ENCODE results near the gene CSNK2B.

The CSNK2B gene

DNA sequence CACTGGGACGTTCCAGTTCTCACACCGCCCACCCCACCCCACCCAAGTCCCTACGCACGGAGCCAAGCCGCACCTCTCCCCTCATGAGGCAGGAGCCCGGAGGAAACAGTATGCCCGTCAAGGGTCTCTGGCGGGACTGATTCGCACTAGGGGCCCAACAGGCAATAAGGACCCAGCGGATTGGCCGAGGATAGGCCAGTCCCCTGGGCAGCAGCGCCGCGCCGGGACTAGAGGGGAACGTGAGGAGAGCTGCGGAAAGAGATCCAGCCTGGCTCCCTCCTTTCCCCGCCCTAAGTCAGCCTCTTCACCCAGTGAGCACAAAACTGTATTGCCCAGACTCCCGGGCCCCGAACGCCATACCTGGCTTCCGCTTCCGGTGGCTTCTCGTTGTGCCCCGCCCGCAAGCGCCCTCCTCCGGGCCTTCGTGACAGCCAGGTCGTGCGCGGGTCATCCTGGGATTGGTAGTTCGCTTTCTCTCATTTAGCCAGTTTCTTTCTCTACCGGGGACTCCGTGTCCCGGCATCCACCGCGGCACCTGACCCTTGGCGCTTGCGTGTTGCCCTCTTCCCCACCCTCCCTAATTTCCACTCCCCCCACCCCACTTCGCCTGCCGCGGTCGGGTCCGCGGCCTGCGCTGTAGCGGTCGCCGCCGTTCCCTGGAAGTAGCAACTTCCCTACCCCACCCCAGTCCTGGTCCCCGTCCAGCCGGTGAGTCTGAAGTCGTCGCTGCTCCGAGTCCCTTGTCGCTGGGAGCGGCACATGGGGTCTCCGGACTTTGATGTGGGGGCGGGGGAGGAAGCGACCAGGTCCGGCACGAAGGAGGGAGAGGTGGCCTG lies at the start of gene CSNK2B:
CSNK2B (plus strand) TSS at position 580 of the 836 bp plus-strand sequence. CDS start 752 bp downstream, outside the sequence.
- peak; percentile 97 for DNase-seq

DNA sequence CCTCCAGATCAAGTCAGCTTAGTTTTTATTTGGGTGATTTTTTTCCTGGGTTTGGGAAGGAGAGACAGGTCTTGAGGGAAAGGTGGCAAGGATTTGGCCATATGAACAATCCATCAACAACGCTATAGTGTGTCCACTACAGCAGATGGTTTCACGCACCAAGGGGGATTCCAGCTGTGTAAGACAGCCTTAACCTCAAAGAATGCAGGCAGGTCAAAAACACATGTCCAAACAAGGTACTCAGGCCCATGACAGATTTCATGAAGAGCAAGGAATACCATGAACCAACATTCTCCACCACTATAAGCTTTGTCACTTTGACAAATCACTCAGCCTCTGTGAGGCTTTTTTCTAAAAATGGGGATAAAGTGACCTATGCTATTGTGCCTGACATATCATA lies 48.9 kb upstream of the CSNK2B start:
- no peak for DNase-seq

DNA sequence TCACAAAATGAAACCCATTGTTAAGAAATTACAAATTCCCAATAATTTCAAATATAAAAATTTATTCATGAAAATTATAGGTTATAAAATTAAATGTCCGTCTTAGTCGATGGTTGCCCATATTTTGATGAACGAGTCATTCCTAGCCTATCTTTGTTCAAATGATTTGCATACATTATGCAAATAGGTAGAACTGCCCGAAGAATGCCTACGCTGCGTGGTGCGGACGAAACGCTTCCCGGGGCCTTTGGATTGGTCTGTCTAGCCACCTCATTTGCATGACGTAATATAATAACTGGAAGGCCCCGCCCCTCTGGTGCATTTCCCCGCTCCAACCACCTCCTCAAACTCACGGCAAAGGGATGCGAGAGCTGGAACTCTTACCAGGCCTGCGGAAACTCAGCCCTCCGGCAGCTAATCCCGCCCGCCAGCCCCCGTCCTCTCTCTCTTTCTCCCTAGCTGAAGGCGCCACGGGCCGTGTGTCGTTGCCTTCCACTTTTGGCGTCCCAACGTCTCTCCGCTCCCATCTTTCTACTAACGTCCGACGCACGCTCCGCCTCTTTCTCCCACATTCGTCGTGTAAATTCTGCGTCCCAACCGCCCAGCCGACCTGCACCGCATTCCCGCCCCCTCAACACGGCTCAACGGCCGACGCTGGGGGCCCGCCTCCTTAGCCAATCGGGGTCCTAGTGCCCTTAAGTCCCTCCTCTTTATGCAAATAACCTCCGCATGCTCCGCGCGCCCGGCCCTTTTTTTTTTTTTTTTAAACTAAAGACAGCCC lies 45.9 kb upstream of the CSNK2B start:
- peak; percentile 99 for DNase-seq

DNA sequence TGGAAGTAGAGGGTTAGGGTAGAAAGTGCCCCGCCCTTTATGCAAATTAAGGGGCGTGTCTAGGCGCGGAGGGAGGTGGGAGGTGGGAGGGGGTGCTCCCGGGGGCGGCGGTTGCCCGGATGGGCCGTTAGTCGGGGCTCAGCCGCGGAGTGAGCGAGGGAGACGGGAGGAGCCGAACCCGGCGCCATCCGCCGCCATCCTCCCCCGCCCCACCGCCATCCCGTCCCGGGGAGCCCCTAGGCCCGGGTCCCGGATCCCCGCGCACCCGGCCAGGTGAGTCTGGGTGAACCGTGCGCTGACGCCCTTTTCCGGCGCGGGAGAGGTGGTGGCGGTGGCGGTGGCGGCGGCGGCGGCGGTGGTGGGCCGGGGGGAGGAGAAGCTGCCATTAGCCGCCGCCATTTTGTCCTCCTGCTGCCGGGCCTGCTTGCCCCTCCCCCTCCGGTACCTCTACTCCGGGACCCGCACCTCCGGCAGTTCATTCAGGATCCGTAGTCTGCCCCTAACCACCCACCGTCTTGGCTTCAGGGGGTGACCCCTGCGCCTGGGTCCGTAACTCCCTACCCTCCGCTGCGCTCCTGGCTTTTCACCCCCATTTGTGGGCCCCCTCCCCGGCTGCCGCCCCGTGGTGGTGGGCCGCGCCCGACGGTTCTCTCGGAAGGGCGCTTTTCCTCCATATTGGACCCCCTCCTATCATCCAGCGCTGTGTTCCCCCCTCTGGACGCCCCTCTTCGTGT lies 45.1 kb upstream of the CSNK2B start, which contains the start of gene PRRC2A:
PRRC2A (plus strand) TSS at position 130 of the 734 bp plus-strand sequence. CDS start 2,075 bp downstream, outside the sequence.
- DNase-seq, result no peak

DNA sequence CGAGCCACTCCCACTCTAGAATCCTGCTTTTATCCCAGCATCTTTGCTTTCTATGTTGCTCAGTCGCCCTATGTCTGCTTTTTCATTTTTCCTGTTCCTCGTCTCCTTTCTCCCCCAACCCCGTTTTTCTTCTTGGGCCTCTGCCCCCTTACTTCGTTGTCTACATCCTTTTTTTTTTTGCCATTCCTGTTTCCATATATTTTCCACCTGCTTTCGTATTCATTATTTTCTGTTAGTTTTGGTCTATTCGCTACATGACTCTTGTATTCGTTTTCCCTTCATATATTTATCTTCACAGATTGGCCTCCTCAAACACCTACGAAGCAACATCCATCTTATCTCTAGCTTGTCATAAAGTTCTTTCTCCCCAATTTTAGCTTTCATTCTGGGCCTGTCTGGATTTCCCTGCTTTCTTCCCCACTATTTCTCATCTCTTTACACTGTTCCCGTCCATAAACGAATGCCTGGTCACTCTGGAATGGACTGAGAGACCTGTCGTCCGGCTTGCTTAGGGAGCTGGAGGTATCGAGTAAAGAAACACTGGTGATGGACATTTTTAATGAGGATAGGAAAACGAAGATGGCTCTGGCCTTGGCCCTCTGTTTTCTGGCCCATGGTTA lies 44.5 kb upstream of the CSNK2B start:
- no peak for DNase-seq

DNA sequence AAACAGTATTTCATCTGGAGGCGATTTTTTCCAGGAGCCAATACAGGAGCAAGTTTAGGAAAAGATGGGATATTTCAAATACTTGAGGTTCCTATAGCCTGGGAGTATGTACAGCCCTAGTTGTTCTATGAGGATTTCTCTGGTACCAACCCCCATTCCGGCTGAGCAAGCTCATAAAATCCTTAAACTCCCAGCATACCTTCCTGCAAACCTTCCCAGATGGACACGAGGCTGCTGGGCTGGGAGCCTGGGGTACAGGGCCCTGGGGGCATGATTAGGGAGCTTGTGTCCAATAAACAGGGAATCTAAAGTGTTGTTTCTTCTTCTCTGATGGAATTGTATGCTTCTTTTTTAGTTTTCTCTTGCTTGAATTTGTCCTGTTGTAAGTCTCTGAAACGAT lies 43.9 kb upstream of the CSNK2B start:
- no peak for DNase-seq

DNA sequence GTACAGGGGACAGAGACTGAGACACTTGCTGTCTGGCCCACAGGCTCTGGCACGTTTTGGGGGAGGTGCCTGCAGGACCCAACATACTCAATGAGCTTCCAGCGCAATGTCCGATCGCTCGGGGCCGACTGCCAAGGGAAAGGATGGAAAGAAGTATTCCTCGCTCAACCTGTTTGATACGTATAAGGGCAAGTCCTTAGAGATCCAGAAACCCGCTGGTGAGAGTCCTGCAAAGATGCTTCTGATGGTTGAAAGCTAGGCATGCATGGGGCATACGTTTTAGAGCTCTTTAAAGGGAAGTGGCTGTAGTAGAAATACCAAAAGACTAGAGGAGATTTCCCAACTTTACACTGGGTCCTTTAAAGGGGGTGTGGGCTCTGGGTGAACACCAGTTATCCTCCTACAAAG lies 43.2 kb upstream of the CSNK2B start:
- DNase-seq, result no peak

DNA sequence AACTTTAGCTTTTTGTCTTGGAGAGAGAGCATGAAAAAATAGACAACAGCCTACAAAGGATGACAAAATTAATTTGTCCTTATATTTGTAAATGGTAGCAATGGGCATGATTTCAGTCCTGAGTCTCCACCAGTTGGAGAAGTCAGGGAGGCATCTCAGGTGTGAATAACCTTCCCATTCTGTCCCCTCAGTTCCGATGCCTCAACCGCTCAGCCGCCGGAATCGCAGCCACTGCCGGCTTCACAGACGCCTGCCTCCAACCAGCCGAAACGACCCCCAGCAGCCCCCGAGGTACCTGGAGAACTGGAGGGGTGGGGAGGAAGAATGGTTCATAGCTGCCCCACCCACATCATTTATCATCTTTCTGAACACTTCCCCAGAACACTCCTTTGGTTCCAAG lies 41.8 kb upstream of the CSNK2B start:
- no peak for DNase-seq

DNA sequence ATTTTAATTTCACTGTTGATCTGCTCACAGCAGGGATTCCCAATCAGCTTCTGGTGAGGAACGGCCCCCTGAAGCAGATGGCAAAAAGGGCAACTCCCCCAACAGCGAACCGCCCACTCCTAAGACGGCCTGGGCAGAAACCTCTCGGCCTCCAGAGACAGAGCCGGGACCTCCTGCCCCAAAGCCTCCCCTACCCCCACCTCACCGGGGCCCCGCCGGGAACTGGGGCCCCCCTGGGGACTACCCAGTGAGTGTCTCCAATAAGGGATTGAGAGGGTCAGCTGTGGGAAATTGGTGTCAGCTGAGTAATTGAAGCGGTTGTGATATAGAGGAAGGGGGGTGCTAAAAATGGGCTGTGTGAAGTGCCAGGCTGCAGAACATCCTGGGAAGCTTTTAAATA lies 38.9 kb upstream of the CSNK2B start:
- no peak for DNase-seq

DNA sequence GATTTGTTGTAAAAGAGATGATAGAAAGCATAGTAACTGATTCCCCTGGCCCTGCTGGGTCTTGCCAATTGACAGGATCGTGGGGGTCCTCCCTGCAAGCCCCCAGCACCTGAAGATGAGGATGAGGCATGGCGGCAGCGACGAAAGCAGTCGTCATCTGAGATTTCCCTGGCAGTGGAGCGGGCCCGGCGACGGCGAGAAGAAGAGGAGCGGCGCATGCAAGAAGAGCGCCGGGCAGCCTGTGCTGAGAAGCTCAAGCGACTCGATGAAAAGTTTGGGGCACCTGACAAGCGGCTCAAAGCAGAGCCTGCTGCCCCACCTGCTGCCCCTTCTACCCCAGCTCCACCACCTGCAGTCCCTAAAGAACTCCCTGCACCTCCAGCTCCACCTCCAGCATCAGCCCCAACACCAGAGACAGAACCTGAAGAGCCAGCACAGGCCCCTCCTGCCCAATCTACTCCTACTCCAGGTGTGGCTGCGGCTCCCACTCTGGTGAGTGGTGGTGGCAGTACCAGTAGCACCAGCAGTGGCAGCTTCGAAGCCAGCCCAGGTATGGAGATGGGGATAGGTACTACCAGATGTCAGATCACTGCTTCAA lies 38.1 kb upstream of the CSNK2B start:
- DNase-seq, result no peak

DNA sequence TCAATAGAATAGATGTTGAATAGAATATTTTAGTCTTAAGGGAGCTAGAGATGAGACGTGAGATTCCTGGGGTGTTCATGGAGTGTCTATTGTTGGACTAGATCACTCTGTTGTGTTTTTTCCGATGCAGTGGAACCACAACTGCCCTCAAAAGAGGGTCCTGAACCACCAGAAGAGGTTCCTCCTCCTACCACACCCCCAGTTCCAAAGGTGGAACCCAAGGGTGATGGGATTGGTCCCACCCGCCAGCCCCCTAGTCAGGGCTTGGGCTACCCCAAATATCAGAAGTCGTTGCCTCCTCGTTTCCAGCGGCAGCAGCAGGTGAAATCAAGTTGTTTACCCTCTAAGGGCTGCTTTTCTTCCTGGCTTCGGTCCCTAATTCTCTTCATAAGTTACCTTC lies 36.9 kb upstream of the CSNK2B start:
- DNase-seq, result no peak

DNA sequence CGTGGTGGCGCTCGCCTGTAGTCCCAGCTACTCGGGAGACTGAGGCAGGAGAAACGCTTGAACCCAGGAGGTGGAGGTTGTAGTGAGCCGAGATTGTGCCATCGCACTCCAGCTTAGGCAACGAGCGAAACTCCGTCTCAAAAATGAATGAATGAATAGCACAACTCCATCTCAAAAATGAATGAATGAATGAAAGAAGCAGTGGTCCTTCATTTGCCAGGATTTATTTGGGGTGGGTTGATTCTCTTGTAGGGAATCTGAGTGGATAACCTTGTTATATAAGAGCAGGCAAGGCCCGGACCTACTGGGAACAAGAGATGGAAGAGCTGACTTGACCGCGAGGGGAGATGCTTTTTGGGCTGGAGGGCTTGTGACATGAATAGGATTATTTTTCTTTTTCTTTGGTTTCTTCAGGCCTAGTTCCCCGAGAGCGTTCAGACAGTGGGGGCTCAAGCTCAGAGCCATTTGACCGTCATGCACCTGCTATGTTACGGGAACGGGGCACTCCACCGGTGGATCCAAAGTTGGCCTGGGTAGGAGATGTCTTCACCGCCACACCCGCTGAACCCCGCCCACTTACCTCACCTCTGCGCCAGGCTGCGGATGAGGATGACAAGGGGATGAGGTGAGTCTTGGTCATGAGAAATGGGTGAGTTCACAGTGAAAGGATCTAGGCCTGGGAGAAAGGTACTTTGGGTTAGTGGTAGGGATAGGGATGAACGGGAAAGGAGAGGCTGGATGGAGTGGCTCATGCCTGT lies 35.5 kb upstream of the CSNK2B start:
- no peak for DNase-seq

DNA sequence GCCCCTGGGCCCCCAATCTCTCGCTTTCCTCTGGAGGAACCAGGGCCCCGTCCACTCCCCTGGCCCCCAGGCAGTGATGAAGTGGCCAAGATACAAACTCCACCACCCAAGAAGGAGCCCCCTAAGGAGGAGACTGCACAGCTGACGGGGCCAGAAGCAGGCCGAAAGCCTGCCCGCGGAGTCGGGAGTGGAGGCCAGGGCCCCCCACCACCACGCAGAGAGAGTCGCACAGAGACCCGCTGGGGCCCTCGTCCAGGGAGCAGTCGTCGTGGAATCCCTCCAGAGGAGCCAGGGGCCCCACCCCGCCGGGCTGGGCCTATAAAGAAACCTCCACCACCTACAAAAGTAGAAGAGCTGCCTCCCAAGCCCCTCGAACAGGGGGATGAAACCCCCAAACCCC lies 34.7 kb upstream of the CSNK2B start:
- DNase-seq, result no peak

DNA sequence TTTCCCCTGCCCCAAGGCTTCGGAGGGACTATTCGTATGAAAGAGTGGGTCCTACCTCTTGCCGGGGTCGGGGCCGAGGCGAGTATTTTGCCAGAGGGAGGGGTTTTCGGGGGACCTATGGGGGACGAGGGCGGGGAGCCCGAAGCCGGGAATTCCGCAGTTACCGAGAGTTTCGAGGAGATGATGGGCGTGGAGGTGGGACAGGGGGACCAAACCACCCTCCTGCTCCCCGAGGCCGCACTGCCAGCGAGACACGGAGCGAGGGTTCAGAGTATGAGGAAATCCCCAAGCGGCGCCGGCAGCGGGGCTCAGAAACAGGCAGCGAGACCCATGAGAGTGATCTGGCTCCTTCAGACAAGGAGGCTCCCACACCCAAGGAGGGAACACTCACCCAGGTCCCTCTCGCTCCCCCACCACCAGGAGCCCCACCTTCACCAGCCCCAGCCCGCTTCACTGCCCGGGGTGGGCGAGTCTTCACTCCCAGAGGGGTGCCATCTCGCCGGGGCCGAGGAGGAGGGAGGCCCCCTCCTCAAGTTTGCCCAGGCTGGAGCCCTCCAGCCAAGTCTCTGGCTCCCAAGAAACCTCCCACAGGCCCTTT lies 34.1 kb upstream of the CSNK2B start:
- DNase-seq, result no peak

DNA sequence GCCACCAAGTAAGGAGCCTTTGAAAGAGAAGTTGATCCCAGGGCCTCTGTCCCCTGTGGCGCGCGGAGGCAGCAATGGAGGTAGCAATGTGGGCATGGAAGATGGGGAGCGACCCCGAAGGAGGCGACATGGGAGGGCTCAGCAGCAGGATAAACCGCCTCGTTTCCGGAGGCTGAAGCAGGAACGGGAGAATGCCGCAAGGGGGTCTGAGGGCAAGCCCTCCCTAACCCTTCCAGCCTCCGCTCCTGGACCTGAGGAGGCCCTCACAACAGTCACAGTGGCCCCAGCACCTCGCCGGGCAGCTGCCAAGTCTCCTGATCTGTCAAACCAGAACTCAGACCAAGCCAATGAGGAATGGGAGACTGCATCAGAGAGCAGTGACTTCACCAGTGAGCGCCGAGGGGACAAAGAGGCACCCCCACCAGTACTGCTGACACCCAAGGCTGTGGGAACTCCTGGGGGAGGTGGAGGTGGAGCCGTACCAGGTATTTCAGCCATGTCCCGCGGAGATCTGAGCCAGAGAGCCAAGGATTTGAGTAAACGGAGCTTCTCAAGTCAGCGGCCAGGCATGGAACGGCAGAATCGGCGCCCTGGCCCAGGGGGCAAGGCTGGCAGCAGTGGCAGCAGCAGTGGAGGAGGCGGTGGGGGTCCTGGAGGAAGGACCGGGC lies 33.5 kb upstream of the CSNK2B start:
- DNase-seq, result no peak

DNA sequence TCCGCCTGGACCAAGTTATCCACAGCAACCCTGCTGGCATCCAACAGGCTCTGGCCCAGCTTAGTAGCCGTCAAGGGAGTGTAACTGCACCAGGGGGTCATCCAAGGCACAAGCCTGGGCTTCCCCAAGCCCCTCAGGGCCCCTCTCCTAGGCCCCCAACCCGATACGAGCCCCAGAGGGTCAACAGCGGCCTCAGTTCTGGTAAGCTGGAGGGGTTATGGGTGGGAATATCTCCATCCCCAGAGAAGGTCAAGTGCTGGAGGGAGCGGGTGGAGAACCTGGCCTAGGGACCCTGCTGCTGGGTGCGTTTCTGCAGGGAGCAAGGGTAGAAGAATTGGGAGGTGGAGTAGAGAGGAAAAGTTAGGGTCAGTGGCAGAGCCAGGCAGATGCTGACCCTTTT lies 32.4 kb upstream of the CSNK2B start:
- no peak for DNase-seq

DNA sequence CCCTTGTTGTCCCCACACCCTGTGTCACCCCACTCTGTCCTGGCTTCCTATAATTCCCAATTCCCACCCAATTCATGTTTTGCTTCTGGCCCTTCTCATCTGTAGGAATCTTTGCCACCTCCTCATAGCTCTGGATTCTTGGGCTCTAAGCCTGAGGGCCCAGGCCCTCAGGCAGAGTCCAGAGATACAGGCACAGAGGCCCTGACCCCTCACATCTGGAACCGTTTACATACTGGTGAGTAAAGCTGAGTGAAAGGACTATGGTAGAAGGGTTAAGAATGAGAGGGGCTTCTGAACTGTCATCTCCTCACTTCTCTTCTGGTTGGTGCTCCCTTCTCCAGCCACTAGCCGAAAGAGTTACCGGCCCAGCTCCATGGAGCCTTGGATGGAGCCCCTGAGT lies 31.7 kb upstream of the CSNK2B start:
- no peak for DNase-seq

DNA sequence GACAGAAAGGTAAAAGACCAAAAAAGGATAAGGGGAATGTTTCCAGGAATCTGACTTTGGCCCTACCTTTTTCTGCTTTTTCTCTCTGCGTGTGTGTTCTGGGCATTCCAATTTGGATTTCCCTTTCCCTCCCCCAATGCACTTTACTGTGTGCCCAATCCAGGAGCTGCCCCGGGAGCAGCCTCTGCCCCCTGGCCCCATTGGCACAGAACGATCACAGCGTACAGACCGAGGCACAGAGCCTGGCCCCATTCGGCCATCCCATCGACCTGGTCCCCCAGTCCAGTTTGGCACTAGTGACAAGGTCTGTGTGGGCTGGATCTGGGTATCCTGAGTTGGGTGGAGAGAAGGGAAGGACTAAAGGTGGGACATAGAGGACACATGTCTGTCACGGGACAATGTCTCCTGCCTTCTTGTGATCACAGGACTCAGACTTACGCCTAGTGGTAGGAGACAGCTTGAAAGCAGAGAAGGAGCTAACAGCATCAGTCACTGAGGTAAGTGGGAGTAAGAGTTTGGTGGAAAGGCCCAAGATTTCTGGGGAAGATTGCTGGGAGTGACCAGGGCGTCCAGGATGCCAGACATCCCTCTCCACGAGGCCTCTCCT lies 30.8 kb upstream of the CSNK2B start:
- no peak for DNase-seq

DNA sequence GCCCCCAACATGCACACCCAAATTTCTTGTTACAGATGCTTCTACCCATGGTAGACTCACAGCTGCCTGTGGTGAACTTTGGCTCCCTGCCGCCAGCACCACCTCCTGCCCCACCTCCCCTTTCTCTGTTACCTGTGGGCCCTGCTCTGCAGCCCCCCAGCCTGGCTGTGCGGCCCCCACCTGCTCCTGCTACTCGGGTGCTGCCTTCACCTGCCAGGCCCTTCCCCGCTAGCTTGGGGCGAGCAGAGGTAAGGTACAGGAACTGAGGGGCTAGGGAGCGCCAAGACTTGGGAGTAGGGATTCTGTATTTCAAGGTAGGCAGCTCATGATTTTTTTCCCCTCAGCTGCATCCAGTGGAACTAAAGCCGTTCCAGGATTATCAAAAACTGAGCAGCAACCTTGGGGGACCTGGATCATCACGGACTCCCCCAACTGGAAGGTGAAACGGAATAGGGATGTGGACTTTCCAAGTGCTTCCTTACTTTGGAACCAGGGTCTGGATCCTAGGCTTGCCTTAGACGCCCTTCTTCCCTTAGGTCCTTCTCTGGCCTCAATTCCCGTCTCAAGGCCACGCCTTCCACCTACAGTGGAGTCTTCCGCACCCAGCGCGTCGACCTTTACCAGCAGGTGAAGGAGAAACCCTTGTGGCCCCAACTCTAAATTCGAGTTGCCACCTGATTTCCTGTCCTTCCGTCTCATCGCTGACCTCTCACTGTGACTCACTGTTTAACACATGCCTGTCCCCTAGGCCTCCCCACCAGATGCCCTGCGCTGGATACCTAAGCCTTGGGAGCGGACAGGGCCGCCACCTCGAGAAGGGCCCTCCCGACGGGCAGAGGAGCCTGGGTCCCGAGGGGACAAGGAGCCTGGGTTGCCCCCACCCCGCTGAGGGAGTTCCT lies 28.9 kb upstream of the CSNK2B start:
- no peak for DNase-seq

All from amniotic stem cell (primary cell).